DOHH2 (cell line): ENCODE data around the gene LANCL3.

ENCODE experiments used
- H3F3A ChIP-seq: fragments of 200-600 bp; sonication (generic), shearing (Covaris generic); 2 replicates; pipeline ENCODE4 v1.6.0; 2016; ENCODE audit warnings: antibody characterized with exemption, mild to moderate bottlenecking; ENCODE audit not compliant: control insufficient read depth, insufficient read depth
- H3K27ac ChIP-seq: fragments of 200-600 bp; sonication (generic); 2 replicates; pipeline ENCODE4 v1.5.1; 2014; ENCODE audit warnings: low read depth, mild to moderate bottlenecking, low read length, moderate library complexity
- H3K27me3 ChIP-seq: fragments of 200-600 bp; sonication (generic); 2 replicates; pipeline ENCODE4 v1.6.1; 2014; ENCODE audit warnings: mild to moderate bottlenecking, low read length, mixed read lengths; ENCODE audit not compliant: control insufficient read depth
- H3K36me3 ChIP-seq: fragments of 200-600 bp; sonication (generic); 2 replicates; pipeline ENCODE4 v1.6.1; 2014; ENCODE audit warnings: mild to moderate bottlenecking, low read length, moderate library complexity, mixed read lengths; ENCODE audit not compliant: control insufficient read depth
- H3K4me1 ChIP-seq: fragments of 200-600 bp; sonication (generic); 2 replicates; pipeline ENCODE4 v1.6.1; 2014; ENCODE audit warnings: mild to moderate bottlenecking, low read length, mixed read lengths; ENCODE audit not compliant: control insufficient read depth
- H3K4me2 ChIP-seq: fragments of 200-600 bp; sonication (generic); 2 replicates; pipeline ENCODE4 v1.6.0; 2014; ENCODE audit warnings: mild to moderate bottlenecking, low read length, moderate library complexity
- H3K4me3 ChIP-seq: fragments of 200-600 bp; sonication (generic); 2 replicates; pipeline ENCODE4 v1.5.1; 2014; ENCODE audit warnings: mild to moderate bottlenecking, low read length, mixed read lengths
- H3K79me2 ChIP-seq: fragments of 200-600 bp; sonication (generic); 2 replicates; pipeline ENCODE4 v1.6.1; 2014; ENCODE audit warnings: mild to moderate bottlenecking, low read length, mixed read lengths; ENCODE audit not compliant: control insufficient read depth
- H3K9me2 ChIP-seq: fragments of 200-600 bp; sonication (generic); replicated peaks from 2 replicates; pipeline ENCODE4 v1.6.1; 2014; ENCODE audit warnings: mild to moderate bottlenecking, low read length, mixed read lengths; ENCODE audit not compliant: control insufficient read depth
- H3K9me3 ChIP-seq: fragments of 200-600 bp; sonication (generic); 2 replicates; pipeline ENCODE4 v1.6.1; 2014; ENCODE audit warnings: antibody characterized with exemption, low read length, mixed read lengths; ENCODE audit not compliant: control insufficient read depth, insufficient read depth
- H4K20me1 ChIP-seq: fragments of 200-600 bp; sonication (generic); 2 replicates; pipeline ENCODE4 v1.6.0; 2014; ENCODE audit warnings: low read depth, mild to moderate bottlenecking, antibody characterized with exemption, low read length, moderate library complexity; ENCODE audit not compliant: control insufficient read depth, insufficient read depth
- CTCF ChIP-seq: fragments of 200-600 bp; sonication (generic); IDR thresholded peaks from one replicate; pipeline ENCODE4 v1.5.1; 2014; ENCODE audit warnings: antibody characterized with exemption, mild to moderate bottlenecking, low read depth, low read length; ENCODE audit not compliant: poor library complexity, severe bottlenecking
- EZH2phosphoT487 ChIP-seq: fragments of 200-600 bp; sonication (generic); IDR thresholded peaks from 2 replicates; pipeline ENCODE4 v1.6.1; 2017; ENCODE audit warnings: borderline replicate concordance, mild to moderate bottlenecking, antibody characterized with exemption, low read length, moderate library complexity, mixed read lengths

Gene LANCL3

GRCh38 chrX:37594755-37595382 is 23.4 kb downstream of the LANCL3 start:
- H3K4me3 ChIP-seq, result no peak overlapping the region
- TF ChIP-seq EZH2phosphoT487 (no peak), CTCF (no peak)
- no peaks in the 10 kb centered on the region for H3K79me2 ChIP-seq
- H3K4me1 ChIP-seq, result no peaks in the 10 kb centered on the region
- H4K20me1 ChIP-seq, result no peaks in the 10 kb centered on the region
- no peak overlapping the region for H3K27ac ChIP-seq
- no peaks in the 10 kb centered on the region for H3F3A ChIP-seq
- no peaks in the 10 kb centered on the region for H3K27me3 ChIP-seq
- no peaks in the 10 kb centered on the region for H3K36me3 ChIP-seq
- H3K9me2 ChIP-seq, result no peaks in the 10 kb centered on the region
- no peak overlapping the region for H3K4me2 ChIP-seq
- H3K9me3 ChIP-seq, result no peaks in the 10 kb centered on the region

GRCh38 chrX:37599729-37600128 is 28.3 kb downstream of the LANCL3 start:
- no peaks in the 10 kb centered on the region for H3K36me3 ChIP-seq
- no peak for TF ChIP-seq CTCF
- TF ChIP-seq EZH2phosphoT487, result no peak

GRCh38 chrX:37603938-37604409 is 32.5 kb downstream of the LANCL3 start:
- TF ChIP-seq EZH2phosphoT487, result no peak
- TF ChIP-seq CTCF, result no peak
- H3K4me1 ChIP-seq, result no peaks in the 10 kb centered on the region
- no peaks in the 10 kb centered on the region for H3K9me3 ChIP-seq
- no peaks in the 10 kb centered on the region for H3F3A ChIP-seq
- no peak overlapping the region for H3K4me2 ChIP-seq
- H3K4me3 ChIP-seq, result no peak overlapping the region
- no peaks in the 10 kb centered on the region for H3K36me3 ChIP-seq
- no peaks in the 10 kb centered on the region for H4K20me1 ChIP-seq
- no peak overlapping the region for H3K27ac ChIP-seq
- H3K79me2 ChIP-seq, result no peaks in the 10 kb centered on the region
- H3K9me2 ChIP-seq, result no peaks in the 10 kb centered on the region
- H3K27me3 ChIP-seq, result no peaks in the 10 kb centered on the region

More at GRCh38 chrX:37599729-37600128, 28.3 kb downstream of the LANCL3 start:
- no peaks in the 10 kb centered on the region for H3K9me3 ChIP-seq
- H3K4me3 ChIP-seq, result no peak overlapping the region
- H3F3A ChIP-seq, result no peaks in the 10 kb centered on the region
- H3K79me2 ChIP-seq, result no peaks in the 10 kb centered on the region
- H3K4me1 ChIP-seq, result no peaks in the 10 kb centered on the region
- no peak overlapping the region for H3K27ac ChIP-seq
- no peaks in the 10 kb centered on the region for H3K9me2 ChIP-seq
- H3K4me2 ChIP-seq, result no peak overlapping the region
- H3K27me3 ChIP-seq, result no peaks in the 10 kb centered on the region
- H4K20me1 ChIP-seq, result no peaks in the 10 kb centered on the region
